ENCODE results near the gene LUM.

The LUM gene

GRCh38 chr12:91111366-91112325, at the start of gene LUM:
Gene LUM (minus strand): TSS chr12:91111494. CDS start chr12:91108979, 2,515 bp downstream.
- peak within 1 kb of the TSS; percentile 47 for H3K4me3 ChIP-seq (ENCODE audit: low read depth, low read length)
- DNase-seq (ENCODE audit: low read depth) = peak; percentile 50

- H3K4me3 ChIP-seq (ENCODE audit: low read depth, low read length) = no peak overlapping the region
- DNase-seq (ENCODE audit: low read depth) = no peak
Measured at GRCh38 chr12:91161009-91161408, 49.7 kb upstream of the LUM start.

- H3K4me3 ChIP-seq (ENCODE audit: low read depth, low read length) = no peak overlapping the region
- no peak for DNase-seq (ENCODE audit: low read depth)
Measured at GRCh38 chr12:91155990-91156389, 44.7 kb upstream of the LUM start.

GRCh38 chr12:91154131-91154530, 42.8 kb upstream of the LUM start:
- DNase-seq (ENCODE audit: low read depth) = no peak

GRCh38 chr12:91144053-91144452, 32.8 kb upstream of the LUM start:
- no peak for DNase-seq (ENCODE audit: low read depth)
- H3K4me3 ChIP-seq (ENCODE audit: low read depth, low read length) = no peak overlapping the region

More at GRCh38 chr12:91154131-91154530, 42.8 kb upstream of the LUM start:
- H3K4me3 ChIP-seq (ENCODE audit: low read depth, low read length) = no peak overlapping the region

GRCh38 chr12:91143206-91143605, 31.9 kb upstream of the LUM start:
- no peak for DNase-seq (ENCODE audit: low read depth)
- no peak overlapping the region for H3K4me3 ChIP-seq (ENCODE audit: low read depth, low read length)

GRCh38 chr12:91142221-91142631, 30.9 kb upstream of the LUM start:
- no peak overlapping the region for H3K4me3 ChIP-seq (ENCODE audit: low read depth, low read length)
- no peak for DNase-seq (ENCODE audit: low read depth)

GRCh38 chr12:91140026-91140931, 29.0 kb upstream of the LUM start:
- DNase-seq (ENCODE audit: low read depth) = peak; percentile 85
- no peak overlapping the region for H3K4me3 ChIP-seq (ENCODE audit: low read depth, low read length)

GRCh38 chr12:91139286-91139685, 28.0 kb upstream of the LUM start:
- H3K4me3 ChIP-seq (ENCODE audit: low read depth, low read length) = no peak overlapping the region
- no peak for DNase-seq (ENCODE audit: low read depth)

- H3K4me3 ChIP-seq (ENCODE audit: low read depth, low read length) = no peak overlapping the region
- DNase-seq (ENCODE audit: low read depth) = no peak
Measured at GRCh38 chr12:91138337-91138920, 27.1 kb upstream of the LUM start.

GRCh38 chr12:91133871-91134270, 22.6 kb upstream of the LUM start:
- H3K4me3 ChIP-seq (ENCODE audit: low read depth, low read length) = no peak overlapping the region
- peak; percentile 70 for DNase-seq (ENCODE audit: low read depth)

GRCh38 chr12:91129662-91130362, 18.5 kb upstream of the LUM start:
- no peak overlapping the region for H3K4me3 ChIP-seq (ENCODE audit: low read depth, low read length)

GRCh38 chr12:91127751-91128150, 16.5 kb upstream of the LUM start:
- no peak overlapping the region for H3K4me3 ChIP-seq (ENCODE audit: low read depth, low read length)
- DNase-seq (ENCODE audit: low read depth) = no peak

More at GRCh38 chr12:91129662-91130362, 18.5 kb upstream of the LUM start:
- no peak for DNase-seq (ENCODE audit: low read depth)

- DNase-seq (ENCODE audit: low read depth) = no peak
- no peak overlapping the region for H3K4me3 ChIP-seq (ENCODE audit: low read depth, low read length)
Measured at GRCh38 chr12:91127306-91127705, 16.0 kb upstream of the LUM start.

- no peak overlapping the region for H3K4me3 ChIP-seq (ENCODE audit: low read depth, low read length)
- no peak for DNase-seq (ENCODE audit: low read depth)
Measured at GRCh38 chr12:91126516-91126915, 15.2 kb upstream of the LUM start.

GRCh38 chr12:91123236-91123916, 12.1 kb upstream of the LUM start:
- DNase-seq (ENCODE audit: low read depth) = no peak

GRCh38 chr12:91120781-91121180, 9.5 kb upstream of the LUM start:
- DNase-seq (ENCODE audit: low read depth) = no peak
- no peak overlapping the region for H3K4me3 ChIP-seq (ENCODE audit: low read depth, low read length)

More at GRCh38 chr12:91123236-91123916, 12.1 kb upstream of the LUM start:
- H3K4me3 ChIP-seq (ENCODE audit: low read depth, low read length) = no peak overlapping the region

- DNase-seq (ENCODE audit: low read depth) = no peak
- H3K4me3 ChIP-seq (ENCODE audit: low read depth, low read length) = no peak overlapping the region
Measured at GRCh38 chr12:91119089-91119488, 7.8 kb upstream of the LUM start.

GRCh38 chr12:91113621-91114020, 2.3 kb upstream of the LUM start:
- no peak overlapping the region for H3K4me3 ChIP-seq (ENCODE audit: low read depth, low read length)
- no peak for DNase-seq (ENCODE audit: low read depth)
